ENCODE measurements around the gene MAML3.

The MAML3 gene

GRCh38 chr4:139892973-139893736 is 260.8 kb downstream of the MAML3 start:
- no peak for DNase-seq

- DNase-seq, result no peak
Measured at GRCh38 chr4:139890816-139891215, 263.2 kb downstream of the MAML3 start.

DNA sequence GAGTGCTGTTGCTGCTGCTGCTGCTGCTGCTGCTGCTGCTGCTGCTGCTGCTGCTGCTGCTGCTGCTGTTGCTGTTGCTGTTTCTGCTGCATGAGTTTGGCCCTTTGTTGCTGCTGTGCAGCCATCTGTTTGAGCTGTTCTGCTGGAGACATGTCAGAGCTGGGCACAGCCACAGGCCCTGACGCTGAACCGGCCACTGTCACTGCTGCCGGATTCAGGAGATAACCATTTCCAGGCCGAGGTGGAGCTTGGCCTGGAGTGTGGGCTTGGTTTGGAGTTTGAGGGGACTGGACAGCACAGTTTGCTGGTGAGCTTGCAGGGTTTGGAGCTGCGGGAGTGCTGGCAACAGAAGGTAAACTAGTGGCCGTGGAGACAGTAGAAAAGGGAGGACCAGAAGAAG is 264.1 kb downstream of the MAML3 start:
- no peak for DNase-seq

DNA sequence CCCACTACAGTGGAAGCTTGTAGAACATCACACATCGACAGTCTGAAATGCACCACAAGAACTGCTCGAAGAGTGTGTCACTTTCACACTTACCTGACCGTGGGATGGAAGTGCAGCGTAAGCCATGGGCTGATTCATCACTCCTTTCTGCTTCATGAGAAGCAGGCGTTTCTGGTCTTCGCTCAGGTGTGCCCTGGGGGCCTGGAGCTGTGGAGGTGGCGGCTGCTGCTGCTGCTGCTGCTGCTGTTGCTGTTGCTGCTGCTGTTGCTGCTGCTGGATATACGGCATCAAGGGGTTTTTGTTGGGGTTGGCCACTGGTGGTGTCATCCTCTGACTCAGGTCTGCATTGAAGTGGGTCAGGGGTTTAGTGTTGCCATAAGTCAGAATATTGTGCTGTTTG is 264.7 kb downstream of the MAML3 start:
- DNase-seq, result no peak

- no peak for DNase-seq
Measured at GRCh38 chr4:139887962-139888735, 265.8 kb downstream of the MAML3 start.

- no peak for DNase-seq
Measured at GRCh38 chr4:139887376-139887802, 266.6 kb downstream of the MAML3 start.

- no peak for DNase-seq
Measured at GRCh38 chr4:139886798-139887197, 267.2 kb downstream of the MAML3 start.

- no peak for DNase-seq
Measured at GRCh38 chr4:139884438-139884837, 269.5 kb downstream of the MAML3 start.

GRCh38 chr4:139880841-139881240 is 273.1 kb downstream of the MAML3 start:
- no peak for DNase-seq

- DNase-seq, result no peak
Measured at GRCh38 chr4:139878050-139878449, 275.9 kb downstream of the MAML3 start.

DNA sequence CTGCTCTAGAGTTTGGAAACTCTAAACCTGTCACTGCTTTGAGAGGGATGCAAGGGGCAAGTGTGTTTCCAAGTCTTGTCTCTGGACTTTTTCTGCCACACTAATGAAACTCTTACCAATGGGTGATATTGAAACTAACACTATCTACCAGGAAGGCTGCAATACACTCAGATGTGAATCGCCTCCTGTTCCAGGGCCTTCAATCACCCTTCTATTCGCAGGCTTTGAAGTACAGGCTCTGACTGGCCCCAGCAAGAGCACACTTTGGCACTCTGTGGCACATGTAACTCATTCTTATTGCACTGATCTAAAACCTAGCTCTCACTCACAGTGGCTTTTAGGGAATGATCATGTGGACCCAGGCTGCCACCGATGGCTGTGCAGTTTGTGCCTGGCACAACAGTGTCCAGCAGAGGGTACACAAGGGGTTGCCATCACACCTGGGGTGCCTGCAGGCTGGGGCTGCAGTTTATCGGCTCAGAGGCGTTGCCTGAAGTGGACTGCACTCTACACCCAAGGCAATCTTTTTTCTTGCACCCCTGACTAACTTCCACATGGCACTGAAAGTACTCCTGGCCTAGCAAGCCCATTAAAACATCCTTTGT is 277.5 kb downstream of the MAML3 start:
- DNase-seq, result no peak

DNA sequence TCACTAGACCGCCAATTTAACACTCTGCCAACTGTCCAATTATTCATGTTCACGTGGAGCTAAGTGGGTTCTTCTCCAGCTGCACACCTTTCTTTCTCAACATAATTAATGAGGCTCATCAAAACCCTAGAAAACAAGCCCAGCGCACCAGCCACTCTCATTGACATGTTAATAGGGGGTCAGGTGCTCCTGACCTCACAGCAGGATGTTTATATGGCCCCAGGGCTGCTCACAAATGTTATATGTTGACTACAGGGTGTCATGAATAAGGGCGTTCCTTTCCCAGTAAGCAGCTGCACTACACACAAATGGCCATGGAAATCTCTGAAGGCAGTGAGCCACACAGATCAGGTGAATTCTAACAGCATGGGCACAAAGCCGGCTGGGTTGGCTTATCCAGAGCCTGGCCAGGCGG is 278.6 kb downstream of the MAML3 start:
- DNase-seq, result no peak

DNA sequence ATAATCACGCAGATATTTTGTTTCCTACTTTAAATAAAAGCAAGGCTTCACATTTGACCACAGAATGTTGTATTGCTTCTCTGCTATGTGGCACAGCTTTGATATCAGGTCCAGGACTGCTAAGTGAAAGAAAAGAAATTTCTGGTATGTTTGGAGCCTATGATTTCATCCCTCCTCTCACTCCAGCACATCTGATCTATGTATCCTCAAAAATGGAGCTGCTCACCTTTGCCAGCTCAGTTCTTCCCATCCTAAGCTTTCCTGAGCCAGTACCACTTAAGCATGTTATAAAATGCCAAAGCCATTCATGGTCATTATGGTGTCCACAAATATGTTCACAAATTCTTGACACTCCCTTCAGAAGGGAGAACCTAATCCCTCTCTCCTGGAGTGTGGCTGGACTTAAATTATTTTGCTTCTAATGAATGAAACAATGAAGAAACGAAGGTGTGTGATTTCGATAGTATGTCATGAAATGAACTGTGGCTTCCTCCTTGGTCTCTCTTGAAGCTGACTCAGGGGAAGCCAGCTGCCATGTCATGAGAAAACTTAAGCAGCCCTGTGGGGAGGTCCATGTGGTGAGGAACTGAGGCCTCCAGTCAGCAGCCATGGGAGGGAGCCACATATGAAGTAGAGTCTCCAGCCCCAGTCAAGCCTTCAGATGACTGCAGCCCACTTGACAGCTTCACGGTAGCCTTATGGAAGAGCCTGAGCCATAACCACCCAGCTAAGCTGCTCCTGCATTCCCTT is 280.7 kb downstream of the MAML3 start:
- peak in 1 of 2 donors; percentile 50 for DNase-seq

GRCh38 chr4:139872274-139872673 is 281.7 kb downstream of the MAML3 start:
- peak in 1 of 2 donors; percentile 93 for DNase-seq

DNA sequence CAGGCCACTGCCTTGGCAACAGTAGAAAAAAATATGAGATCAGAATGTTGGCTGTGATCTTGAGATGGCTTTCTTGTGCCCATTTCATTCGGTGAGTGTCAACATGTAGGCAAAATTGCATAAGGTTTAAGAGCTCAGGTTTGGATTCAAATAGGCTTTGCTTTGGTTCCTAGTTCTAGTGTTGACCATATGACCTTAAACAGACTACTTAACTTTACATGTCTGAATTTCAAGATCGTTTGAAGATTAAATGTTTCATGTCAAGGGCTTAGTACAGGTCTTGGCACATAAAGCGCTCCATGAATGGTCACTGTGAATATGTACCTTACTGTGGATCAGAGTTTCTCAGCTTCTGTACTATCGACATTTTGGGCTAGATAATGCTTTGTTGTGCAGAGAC is 284.2 kb downstream of the MAML3 start:
- DNase-seq, result no peak

- no peak for DNase-seq
Measured at GRCh38 chr4:139866276-139866962, 287.6 kb downstream of the MAML3 start.

GRCh38 chr4:139865537-139865936 is 288.4 kb downstream of the MAML3 start:
- no peak for DNase-seq

DNA sequence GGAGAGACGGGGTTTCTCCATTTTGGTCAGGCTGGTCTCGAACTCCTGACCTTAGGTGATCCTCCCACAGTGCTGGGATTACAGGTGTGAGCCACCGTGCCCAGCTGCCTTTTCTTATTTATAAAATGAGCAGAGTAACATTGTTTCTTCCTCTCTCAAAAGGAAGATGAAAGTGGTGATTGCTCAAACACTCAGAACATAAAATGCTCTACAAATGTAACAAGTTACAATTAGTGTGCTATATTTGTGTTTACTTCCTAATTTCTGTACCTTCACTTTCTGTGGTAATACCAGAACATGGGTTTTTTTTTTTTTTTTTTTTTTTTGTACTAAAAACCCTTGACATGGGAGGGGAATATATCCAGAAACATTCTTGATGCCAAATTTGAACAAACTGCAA is 290.5 kb downstream of the MAML3 start:
- no peak for DNase-seq

GRCh38 chr4:139861471-139861870 is 292.5 kb downstream of the MAML3 start:
- DNase-seq, result no peak

DNA sequence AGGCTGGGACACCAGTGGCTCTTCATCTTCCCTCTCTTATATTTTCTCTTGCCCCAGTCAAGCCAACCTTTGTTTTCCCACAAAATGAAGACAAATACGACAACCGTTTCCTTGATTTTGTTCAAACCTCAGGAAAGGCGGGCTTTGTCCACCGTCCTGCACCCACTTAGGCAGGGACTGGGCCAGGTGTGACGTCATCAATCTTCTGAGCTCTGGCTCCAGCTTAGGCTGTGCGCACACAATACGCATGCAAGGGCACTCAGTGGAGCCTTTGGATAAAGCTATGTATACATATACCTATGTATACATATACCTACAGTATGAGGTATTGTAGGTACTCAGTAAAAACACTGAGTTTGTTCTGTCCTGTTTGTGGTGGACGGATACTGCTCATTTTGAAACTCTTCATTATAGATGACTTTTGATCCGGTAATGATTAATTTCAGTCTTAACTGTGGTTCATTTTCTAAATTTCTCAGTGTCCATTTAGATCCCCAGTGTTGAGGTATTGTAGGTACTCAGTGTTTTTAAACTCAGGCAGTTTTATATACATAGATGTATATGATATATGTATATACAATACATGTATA is 293.5 kb downstream of the MAML3 start:
- no peak for DNase-seq

GRCh38 chr4:139859876-139860275 is 294.1 kb downstream of the MAML3 start:
- DNase-seq, result no peak
